GM19328 (cell line): ENCODE measurements around the gene BEAN1.

ENCODE experiments used
- ATAC-seq: cut with Tn5 transposase; IDR thresholded peaks from one replicate; pipeline ENCODE4 v1.9.1; 2021; ENCODE audit warnings: mild to moderate bottlenecking, moderate library complexity; ENCODE audit not compliant: unreplicated experiment

Gene BEAN1

GRCh38 chr16:66416939-66417700, 10.0 kb upstream of the BEAN1 start:
- ATAC-seq, result no peak

GRCh38 chr16:66418165-66418962, 8.7 kb upstream of the BEAN1 start:
- ATAC-seq, result no peak

GRCh38 chr16:66419527-66419926, 7.6 kb upstream of the BEAN1 start:
- no peak for ATAC-seq

- no peak for ATAC-seq
Measured at GRCh38 chr16:66420396-66420795, 6.7 kb upstream of the BEAN1 start.

- no peak for ATAC-seq
Measured at GRCh38 chr16:66421891-66422290, 5.2 kb upstream of the BEAN1 start.

GRCh38 chr16:66422366-66422765, 4.7 kb upstream of the BEAN1 start:
- ATAC-seq, result no peak

- ATAC-seq, result no peak
Measured at GRCh38 chr16:66423177-66423576, 3.9 kb upstream of the BEAN1 start.

- no peak for ATAC-seq
Measured at GRCh38 chr16:66425651-66426050, 1.4 kb upstream of the BEAN1 start.

GRCh38 chr16:66426112-66427035, 721 bp upstream of the BEAN1 start:
- ATAC-seq, result no peak

- no peak for ATAC-seq
Measured at GRCh38 chr16:66427871-66428681, 981 bp downstream of the BEAN1 start.

- no peak for ATAC-seq
Measured at GRCh38 chr16:66428682-66429251, 1.7 kb downstream of the BEAN1 start.

- no peak for ATAC-seq
Measured at GRCh38 chr16:66429290-66429962, 2.3 kb downstream of the BEAN1 start.

GRCh38 chr16:66430214-66430613, 3.1 kb downstream of the BEAN1 start:
- ATAC-seq, result no peak

- no peak for ATAC-seq
Measured at GRCh38 chr16:66431760-66432159, 4.7 kb downstream of the BEAN1 start.

GRCh38 chr16:66432429-66432828, 5.3 kb downstream of the BEAN1 start:
- no peak for ATAC-seq

GRCh38 chr16:66434619-66435430, 7.7 kb downstream of the BEAN1 start:
- no peak for ATAC-seq

GRCh38 chr16:66435896-66436295, 8.8 kb downstream of the BEAN1 start:
- no peak for ATAC-seq

- ATAC-seq, result no peak
Measured at GRCh38 chr16:66437391-66437945, 10.4 kb downstream of the BEAN1 start.
